Ectodermal cell (in vitro differentiated cells): ENCODE data around the gene SMOC2.

Experiments
- H3K27ac ChIP-seq: 2 replicates; pipeline ENCODE4 v1.7.0; 2013; ENCODE audit warnings: mild to moderate bottlenecking, low read depth, low read length; ENCODE audit not compliant: insufficient read depth, poor library complexity, severe bottlenecking
- H3K27me3 ChIP-seq: 2 replicates; pipeline ENCODE4 v1.7.0; 2013; ENCODE audit warnings: mild to moderate bottlenecking, low read length; ENCODE audit not compliant: insufficient read depth, control insufficient read depth, poor library complexity, severe bottlenecking
- H3K36me3 ChIP-seq: one replicate; pipeline ENCODE4 v1.7.0; 2013; ENCODE audit warnings: low read length; ENCODE audit not compliant: control insufficient read depth, insufficient read depth
- H3K4me1 ChIP-seq: one replicate; pipeline ENCODE4 v1.7.0; 2013; ENCODE audit warnings: low read length; ENCODE audit not compliant: control insufficient read depth, insufficient read depth
- H3K4me3 ChIP-seq: 2 replicates; pipeline ENCODE4 v1.7.0; 2013; ENCODE audit warnings: low read depth, low read length, control low read depth; ENCODE audit not compliant: insufficient read depth
- H3K9me3 ChIP-seq: 2 replicates; pipeline ENCODE4 v1.7.0; 2013; ENCODE audit warnings: mild to moderate bottlenecking, low read length, moderate library complexity; ENCODE audit not compliant: control insufficient read depth
- WGBS, 2 experiments: methylation state at CpG; one replicate each; pipeline ENCODE4 v1.1.7; 2013; ENCODE audit warnings: missing lambda C conversion rate in 2 of 2; 5-methylcytosine and 5-hydroxymethylcytosine counted together

SMOC2 gene

GRCh38 chr6:168428052-168428826 lies 12.7 kb upstream of the SMOC2 start:
- no peaks in the 10 kb centered on the region for H3K9me3 ChIP-seq
- H3K27me3 ChIP-seq = no peaks in the 10 kb centered on the region
- no peak overlapping the region for H3K27ac ChIP-seq
- no peak overlapping the region for H3K4me3 ChIP-seq
- peaks cover 3% of the 10 kb centered on the region for H3K4me1 ChIP-seq
- WGBS, 2 experiments = 80 to 82% methylated on average over 14 of the region's 14 CpGs
- H3K36me3 ChIP-seq = no peaks in the 10 kb centered on the region

DNA sequence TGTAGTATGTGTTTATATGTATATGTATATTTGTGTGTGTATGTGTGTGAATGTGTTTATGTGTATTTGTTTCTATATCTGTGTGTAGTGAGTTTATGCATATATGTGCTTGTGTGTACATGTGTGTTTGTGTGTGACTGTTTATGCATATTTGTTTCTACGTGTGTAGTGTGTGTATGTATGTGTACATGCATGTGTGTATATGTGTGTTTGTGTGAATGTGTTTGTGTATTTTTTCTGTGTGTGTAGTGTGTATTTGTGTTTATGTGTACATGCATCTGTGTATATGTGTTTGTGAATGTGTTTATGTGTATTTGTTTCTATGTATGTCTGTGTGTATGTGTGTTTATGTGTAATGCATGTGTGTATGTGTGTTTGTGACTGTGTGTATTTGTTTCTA lies 12.1 kb upstream of the SMOC2 start:
- no peaks in the 10 kb centered on the region for H3K9me3 ChIP-seq
- peaks cover 3% of the 10 kb centered on the region for H3K4me1 ChIP-seq
- WGBS, 2 experiments = 90 to 95% methylated on average over 1 of the region's 1 CpG
- H3K27ac ChIP-seq = no peak overlapping the region
- H3K4me3 ChIP-seq = no peak overlapping the region
- H3K36me3 ChIP-seq = no peaks in the 10 kb centered on the region
- no peaks in the 10 kb centered on the region for H3K27me3 ChIP-seq

DNA sequence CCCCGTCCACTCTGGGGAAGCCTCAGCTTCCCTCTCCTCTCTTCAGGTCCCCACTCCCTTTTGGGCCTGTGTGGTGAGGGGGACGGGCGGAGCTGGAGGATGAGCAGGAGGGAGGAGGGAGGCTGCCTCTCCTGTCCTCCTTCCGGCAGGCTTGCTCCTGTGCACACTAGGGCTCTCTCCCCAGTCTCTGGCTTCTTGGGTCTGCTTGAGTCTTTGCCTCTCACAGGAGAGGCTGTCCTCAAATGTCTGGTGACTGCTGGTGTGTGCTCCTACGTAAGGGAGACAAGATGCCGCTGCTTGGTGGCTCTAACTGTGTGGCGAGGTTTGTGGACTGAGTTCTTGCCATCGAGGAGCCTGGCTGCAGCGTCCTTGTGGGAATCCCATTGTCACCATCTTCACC lies 8.8 kb upstream of the SMOC2 start:
- Histone ChIP-seq H3K36me3 (no peaks in the 10 kb centered on the region), H3K27ac (no peak overlapping the region)
- WGBS, 2 experiments = 88 to 91% methylated on average over 9 of the region's 9 CpGs

GRCh38 chr6:168433898-168434297 lies 7.1 kb upstream of the SMOC2 start:
- Histone ChIP-seq H3K27ac (no peak overlapping the region), H3K4me1 (no peaks in the 10 kb centered on the region), H3K36me3 (no peaks in the 10 kb centered on the region), H3K27me3 (peaks cover 3% of the 10 kb centered on the region), H3K9me3 (no peaks in the 10 kb centered on the region), H3K4me3 (no peak overlapping the region)
- 95 to 96% methylated on average over 8 of the region's 8 CpGs for WGBS, 2 experiments

More for the DNA sequence above, 8.8 kb upstream of the SMOC2 start:
- H3K9me3 ChIP-seq = no peaks in the 10 kb centered on the region
- H3K27me3 ChIP-seq = no peaks in the 10 kb centered on the region
- H3K4me1 ChIP-seq = peaks cover 3% of the 10 kb centered on the region
- H3K4me3 ChIP-seq = no peak overlapping the region

DNA sequence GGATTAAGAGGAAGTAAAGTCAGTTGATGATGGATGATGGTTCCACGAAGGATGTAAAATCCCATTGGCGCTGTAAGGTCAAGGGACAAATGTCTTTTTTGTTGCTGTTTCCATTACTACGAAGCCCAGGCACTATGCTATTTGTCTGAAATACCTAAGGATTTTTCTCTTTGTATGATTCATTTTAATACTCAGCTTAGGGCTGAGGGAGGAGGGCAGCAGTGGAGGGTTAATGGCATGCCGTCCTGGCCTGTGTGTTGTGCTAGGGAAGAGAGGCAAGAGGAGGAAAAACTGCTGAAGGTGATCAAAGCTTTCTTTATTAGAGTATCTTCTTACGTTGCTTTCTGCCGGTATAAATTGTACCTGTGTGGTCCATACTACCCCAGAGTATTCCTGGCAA lies 6.5 kb upstream of the SMOC2 start:
- Histone ChIP-seq H3K27me3 (peaks cover 9% of the 10 kb centered on the region), H3K9me3 (no peaks in the 10 kb centered on the region), H3K36me3 (no peaks in the 10 kb centered on the region), H3K4me1 (no peaks in the 10 kb centered on the region), H3K27ac (no peak overlapping the region), H3K4me3 (no peak overlapping the region)
- WGBS, 2 experiments = 90 to 92% methylated on average over 6 of the region's 6 CpGs

DNA sequence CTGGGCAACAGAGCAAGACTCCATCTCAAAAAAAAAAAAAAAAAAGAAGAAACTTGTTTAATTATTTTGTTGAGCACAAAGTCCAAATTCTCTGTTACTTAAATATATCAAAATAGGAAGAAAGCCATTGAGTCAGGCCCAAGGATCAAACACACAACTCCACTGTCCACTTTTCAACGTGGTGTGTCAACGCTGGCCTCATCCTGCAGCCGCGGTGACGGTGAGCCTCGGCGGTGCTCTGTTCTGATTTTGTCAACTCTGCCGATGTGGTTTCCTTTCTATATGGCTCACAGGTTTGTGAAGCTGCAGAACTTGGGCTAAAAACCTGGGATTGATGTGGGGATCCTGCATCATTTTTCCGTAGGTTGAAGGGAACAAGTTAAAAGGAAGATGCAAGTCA lies 3.2 kb upstream of the SMOC2 start:
- no peak overlapping the region for H3K27ac ChIP-seq
- 93 to 96% methylated on average over 9 of the region's 9 CpGs for WGBS, 2 experiments
- H3K4me1 ChIP-seq = peaks cover 17% of the 10 kb centered on the region
- H3K36me3 ChIP-seq = no peaks in the 10 kb centered on the region
- no peaks in the 10 kb centered on the region for H3K9me3 ChIP-seq
- peaks cover 42% of the 10 kb centered on the region for H3K27me3 ChIP-seq
- H3K4me3 ChIP-seq = no peak overlapping the region

DNA sequence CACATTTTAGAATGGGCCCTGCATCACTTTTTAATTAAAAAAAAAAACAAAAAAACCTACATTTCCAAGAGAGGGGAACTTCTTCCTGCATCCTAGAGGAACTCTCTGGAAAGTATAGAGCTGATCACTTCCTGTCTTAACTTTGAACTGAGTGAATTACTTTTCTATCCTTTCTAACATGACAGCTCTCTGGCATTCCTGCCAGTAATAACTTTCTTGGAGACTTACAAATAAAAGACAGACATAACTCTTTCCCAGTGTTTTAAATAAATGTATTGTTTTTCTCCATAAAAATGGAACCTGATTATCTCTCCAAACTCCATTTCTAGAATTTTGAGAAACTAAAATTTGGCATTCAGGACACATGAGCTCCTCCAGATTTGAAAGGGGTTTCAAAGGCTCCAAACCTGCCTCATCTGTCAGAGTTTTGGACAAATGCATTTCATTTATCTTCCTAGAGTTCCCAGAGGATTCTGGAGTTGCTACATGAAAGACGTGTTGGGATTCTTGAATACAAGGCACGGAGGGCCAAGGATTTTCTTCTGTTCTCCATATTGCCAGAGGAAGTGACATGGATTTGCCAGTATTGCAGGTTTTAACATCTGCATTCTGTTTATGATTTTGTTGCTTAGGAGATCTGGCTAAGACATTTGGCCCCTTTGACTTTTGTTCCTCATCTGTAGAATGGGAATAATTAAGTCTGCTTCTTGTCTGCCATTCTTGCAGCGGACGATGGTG lies 2.0 kb upstream of the SMOC2 start:
- Histone ChIP-seq H3K4me3 (no peak overlapping the region), H3K36me3 (no peaks in the 10 kb centered on the region), H3K9me3 (no peaks in the 10 kb centered on the region), H3K27me3 (peaks cover 54% of the 10 kb centered on the region), H3K4me1 (peaks cover 17% of the 10 kb centered on the region), H3K27ac (no peak overlapping the region)
- 83 to 89% methylated on average over 4 of the region's 4 CpGs for WGBS, 2 experiments

- Histone ChIP-seq H3K27me3 (peaks cover 59% of the 10 kb centered on the region), H3K9me3 (no peaks in the 10 kb centered on the region), H3K36me3 (no peaks in the 10 kb centered on the region), H3K4me1 (peaks cover 17% of the 10 kb centered on the region), H3K4me3 (no peak overlapping the region), H3K27ac (no peak overlapping the region)
- WGBS, 2 experiments = 71 to 75% methylated on average over 8 of the region's 8 CpGs
Observed at GRCh38 chr6:168439794-168440450, 1.1 kb upstream of the SMOC2 start.

- H3K9me3 ChIP-seq = no peaks in the 10 kb centered on the region
- H3K27ac ChIP-seq = no peak overlapping the region
- peaks cover 59% of the 10 kb centered on the region for H3K27me3 ChIP-seq
- 1 to 2% methylated on average over 87 of the region's 87 CpGs for WGBS, 2 experiments
- peaks cover 17% of the 10 kb centered on the region for H3K4me1 ChIP-seq
- H3K36me3 ChIP-seq = no peaks in the 10 kb centered on the region
- H3K4me3 ChIP-seq = peak overlapping the region; percentile 36
Observed at GRCh38 chr6:168441434-168442391, 729 bp downstream of the SMOC2 start.
